OCI-M2 (cell line): ENCODE measurements around the gene ZFHX3.

Source experiments
- DNase-seq: peaks from one replicate; lab custom pipeline; 2025; ENCODE audit not compliant: unreplicated experiment; lab: John Stamatoyannopoulos, UW

The ZFHX3 gene

DNA sequence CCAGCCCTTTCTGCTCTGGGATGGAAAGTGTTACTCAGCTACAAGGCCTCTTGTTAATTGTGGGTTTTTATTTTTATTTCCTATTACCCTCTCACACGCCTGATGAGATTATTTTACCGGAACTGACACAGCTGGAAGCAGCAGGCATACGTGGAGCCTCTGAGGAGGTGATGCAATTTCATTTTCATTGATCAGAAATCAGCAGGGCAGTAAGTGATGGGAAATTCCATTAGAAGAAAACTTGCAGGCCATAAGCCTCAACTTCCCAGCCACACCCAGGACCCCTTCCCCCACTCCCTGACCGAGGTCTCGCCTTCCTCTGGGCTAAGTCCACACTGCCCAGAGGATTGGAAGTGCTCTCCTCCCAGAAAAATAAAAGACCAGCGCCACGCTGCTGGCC, 69.7 kb downstream of the ZFHX3 start:
- DNase-seq, result no peak

DNA sequence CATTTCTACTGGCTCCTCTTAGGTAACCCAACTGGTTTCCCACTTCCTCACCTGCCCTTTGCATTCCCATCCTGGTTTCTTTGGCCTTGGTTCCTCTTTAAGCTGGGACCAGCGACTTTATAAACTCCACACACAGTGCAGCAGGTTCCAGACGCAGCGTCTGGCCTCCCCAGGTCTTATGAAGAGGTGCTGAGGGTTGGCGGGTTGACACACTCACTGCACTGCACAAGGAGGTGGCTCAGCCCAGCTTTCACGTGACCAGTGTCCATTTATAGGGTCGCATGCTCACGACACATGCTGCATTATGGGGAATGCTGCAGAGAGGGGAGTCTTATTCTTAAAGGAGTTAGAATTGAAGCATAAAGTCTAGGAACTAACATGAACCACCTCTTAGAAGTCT, 70.8 kb downstream of the ZFHX3 start:
- no peak for DNase-seq

DNA sequence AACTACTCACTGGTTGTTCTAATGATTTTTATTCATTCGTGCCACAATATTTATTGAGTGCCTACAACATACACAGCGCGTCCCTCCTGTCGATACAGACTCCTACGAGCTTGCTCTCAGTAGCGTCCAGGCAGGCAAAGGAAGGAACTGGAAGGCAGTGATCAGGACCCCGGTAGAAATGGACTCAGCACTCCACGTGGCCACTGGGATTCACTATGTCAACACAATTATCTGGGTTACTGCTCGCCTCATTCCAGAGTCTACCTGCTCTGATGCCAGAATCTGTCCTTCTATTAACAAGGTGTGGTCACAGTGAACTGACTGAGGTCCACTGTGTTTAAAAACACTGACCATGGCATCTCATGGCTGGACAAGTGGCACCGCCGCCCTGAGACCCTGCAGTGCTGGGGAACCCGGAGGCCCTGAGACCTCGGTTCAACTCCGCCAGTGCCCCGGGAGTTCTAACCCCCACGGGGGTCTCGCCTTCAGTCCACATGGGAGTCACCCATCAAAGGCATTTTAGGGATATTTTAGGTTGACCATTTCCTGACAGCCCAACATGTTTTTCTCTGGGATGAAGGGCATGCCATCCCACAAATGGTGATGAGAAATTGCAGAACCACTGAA, 71.4 kb downstream of the ZFHX3 start:
- DNase-seq, result no peak

DNA sequence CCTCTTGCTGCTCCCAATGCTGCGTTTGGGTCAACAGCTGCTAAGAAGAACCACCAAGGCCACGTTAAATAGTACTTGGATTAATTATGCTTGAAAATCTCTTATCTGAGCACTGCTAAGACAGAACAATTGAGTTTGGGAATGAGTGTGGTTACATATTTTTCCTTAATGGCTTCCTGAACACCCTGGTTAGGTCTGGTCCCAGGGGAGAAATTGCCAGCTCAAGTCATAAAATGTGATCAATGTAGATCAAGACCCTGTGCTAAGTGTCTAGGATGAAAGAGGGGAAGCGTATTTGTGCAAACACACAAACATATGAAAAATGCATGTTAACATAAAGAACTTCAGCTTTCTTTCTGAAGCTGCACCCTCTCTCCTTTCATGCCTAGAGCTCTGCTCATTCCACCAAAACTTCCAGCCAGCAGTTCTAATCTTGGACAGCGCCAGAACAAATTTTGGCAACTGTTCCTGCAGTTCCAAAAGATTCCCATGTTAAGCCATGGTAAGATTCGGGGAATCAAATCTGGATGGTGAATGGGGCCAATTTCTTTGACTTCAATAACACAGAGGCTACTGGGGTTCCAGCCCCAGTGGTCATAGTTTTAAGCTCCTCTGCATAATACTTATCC, 72.0 kb downstream of the ZFHX3 start:
- DNase-seq, result no peak

DNA sequence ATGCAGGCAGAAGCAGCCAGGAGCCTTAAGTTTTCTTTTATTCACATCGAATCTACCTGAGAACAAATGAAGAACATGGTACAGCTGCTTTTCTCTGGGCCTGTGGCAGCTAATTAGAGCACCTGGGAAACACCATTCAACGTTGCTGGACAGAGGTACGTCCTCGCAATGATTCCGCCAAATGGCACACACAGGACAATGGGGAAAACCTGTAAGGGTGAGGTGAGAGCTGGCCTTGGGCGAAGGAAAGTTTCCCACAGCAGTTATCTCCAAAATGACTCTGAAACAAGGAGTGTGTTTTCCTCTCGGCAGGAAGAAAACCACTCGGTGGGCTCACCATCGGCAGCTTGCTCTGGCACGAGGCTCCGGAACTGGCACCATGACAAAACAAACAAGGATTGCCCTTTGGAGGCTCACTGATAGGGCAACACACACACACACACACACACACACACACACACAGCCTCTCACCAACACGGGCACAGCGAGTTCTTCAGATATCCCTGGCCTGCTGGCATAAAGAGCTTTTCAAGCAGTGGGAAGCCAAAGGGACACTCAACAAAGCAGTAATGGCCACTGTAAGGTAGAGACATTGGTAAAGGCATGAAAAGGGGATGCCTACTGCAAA, 73.7 kb downstream of the ZFHX3 start:
- DNase-seq, result no peak

DNA sequence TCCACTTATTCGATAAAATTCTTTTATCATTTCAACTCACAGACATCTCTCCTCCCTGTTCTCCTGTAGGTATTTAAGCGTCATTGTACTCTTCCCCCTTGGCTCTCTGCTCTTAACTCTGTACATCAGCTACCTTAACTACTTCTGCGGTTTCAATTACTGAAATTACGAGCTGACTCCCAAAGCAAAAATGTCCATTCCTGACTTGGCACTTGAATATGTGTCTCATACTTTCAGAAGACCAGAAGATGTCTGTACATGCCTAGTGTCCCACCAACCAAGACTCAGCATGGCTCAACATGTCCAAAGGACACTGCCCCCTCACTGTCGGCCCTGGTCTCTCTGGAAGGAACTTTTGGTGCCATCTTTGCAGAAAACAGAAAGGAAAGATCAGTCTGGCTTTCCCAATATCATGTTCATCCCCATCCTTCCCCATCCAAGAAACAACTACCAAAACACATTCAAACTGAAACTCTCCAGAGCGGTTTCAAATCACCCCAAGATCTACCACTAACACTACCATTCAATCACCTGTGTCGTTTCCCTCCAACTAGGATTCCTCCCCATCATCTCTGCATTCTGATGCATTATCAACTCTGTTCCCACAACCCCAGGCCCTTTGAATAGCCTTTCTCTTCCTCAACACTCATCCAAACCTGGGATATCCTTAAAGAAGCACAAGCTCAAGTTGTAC, 74.9 kb downstream of the ZFHX3 start:
- no peak for DNase-seq

DNA sequence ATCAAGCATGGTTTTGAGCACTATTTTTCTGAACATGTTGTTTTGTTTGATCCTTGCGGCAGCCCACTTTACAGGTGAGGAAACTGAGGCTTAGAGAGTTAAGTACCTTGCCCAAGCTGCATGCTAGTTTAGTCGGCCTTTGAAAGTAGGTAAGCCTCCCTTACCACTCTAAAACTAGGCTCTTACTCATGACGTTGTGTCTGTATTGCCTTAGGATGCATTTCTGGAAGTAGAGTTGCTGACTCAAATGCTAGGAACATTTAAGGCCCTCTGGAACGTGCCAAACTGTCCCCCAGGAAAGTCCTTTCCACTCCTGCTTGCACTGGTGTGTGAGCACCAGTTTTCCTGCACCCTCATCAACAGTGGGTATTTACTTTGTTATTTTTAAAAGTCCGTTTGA, 76.6 kb downstream of the ZFHX3 start:
- no peak for DNase-seq

DNA sequence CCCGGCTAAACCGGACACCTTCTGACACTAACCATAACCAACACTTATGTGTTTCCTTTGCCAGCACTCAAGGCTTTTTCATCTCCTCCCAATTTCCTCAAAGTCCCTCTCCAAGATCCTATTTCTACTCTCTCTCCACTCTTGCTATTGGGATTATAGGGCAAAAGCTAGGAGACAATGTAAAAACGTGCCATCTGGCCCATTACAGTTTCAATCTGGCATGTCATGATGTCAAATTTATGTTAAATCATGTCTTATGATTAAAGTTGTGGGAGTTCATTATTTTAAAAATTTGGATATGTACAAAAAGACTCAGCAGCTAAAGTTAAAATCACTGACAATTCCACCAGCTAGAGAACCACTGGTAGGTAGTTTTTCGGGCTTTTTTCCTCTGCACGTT, 77.3 kb downstream of the ZFHX3 start:
- no peak for DNase-seq

DNA sequence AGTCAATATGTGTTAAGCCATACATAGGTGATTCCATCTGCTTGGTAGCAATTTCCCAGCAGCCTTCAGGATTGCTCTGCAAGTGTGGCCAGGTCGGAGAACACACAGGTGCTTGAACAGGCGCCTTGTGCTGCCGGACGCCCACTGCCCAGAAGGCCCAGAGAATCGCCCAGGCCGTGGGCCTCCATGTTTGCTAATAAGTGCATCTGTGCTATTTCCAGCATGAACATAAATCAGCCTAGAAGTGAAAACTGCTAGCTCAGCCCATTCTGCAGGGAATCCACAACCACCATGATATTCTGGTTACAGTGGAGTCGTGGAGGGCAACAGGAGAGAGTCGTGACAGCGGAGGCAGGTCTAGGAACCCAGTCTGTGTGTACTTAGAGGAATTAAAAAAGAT, 78.1 kb downstream of the ZFHX3 start:
- DNase-seq, result no peak

DNA sequence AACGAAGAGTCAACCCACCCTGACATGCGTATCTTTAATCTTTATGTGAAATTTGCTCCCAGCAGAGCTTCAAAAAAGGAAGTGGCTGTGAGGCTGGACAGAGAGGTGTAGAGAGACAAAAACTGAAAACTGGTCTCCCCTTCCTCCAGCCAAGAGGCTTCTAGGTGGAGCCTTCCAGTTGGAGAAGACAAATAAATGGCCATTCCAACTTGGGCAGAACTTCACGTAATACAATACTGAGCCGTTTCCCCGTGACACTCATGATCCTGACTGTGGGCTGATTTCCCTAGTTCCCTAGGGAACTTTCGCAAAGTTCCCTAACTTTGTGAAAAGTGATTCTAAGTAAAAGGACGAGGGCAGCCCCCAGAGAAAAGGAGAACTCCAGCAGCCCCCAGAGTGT, 78.8 kb downstream of the ZFHX3 start:
- DNase-seq, result no peak

DNA sequence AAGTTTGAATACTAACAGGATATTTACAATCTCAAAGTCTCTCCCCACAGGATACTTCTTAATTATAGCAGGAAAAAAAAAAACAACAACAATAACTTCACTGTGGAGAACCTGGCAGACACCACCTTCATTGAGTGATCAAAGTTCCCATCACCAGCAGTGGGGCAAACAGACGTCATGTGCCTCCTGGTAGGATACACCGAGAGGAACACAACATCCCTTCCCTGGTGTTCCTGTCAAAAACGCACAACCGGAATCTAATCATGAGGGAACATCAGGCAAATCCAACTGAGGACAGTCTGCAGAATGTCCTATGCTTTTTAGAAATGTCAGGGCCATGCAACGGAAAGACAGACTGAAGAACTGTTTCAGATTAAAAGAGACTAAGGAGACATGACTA, 80.0 kb downstream of the ZFHX3 start:
- DNase-seq, result no peak

DNA sequence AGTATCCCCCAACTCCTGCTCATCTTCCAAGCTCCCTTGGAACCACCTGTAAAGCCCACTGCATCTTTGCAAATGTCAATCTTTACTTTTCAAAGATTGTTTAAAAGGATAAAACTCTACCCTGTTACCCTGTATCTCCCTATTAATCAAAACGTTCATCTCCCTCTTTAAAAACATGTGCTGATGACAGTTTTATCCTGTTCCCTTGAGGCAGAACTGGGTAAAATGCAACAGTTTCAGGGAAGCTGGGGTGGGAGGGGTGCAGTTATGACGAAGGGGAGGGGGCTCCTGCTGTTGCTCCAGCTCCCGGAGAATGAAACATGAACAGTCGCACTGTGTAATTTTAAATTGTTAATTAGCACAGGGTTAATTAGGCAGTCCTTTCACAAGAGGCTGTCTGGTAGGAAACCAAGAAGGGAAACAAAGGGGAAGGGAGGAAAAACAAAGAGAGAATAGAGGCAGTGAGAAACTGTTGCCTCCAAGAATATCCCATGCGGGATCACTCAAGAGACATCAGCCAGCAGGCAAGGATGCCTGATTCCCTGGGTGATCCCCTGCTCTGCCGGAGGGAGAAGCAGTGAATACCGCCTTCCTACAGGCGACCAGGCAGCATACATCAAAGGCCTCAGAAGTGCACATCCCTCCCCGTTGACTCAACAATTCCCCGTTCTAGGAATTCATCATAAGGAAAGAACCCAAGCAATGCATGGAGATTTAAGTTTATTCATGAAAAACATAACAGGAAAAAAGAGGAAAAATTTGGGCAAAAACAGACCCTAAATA, 84.2 kb downstream of the ZFHX3 start:
- no peak for DNase-seq

DNA sequence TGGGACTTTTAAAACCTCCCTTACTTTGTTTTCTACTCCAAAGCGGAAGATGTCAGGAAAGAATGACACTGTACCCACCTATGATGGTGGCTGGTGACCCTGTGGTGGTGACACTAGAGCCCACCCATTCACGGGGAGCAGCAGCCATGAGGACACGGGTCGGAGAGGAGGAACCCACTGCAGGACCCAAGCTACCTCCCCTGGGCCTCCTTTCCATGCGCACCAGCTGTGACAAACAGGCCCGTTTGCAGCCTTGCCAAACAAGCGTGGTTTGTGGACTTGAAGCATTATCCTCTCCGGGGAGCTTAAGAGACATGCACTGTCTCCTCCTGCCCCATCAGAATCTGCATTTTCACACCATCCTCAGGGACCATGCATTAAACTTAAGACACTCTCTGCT, 85.6 kb downstream of the ZFHX3 start:
- DNase-seq, result no peak

DNA sequence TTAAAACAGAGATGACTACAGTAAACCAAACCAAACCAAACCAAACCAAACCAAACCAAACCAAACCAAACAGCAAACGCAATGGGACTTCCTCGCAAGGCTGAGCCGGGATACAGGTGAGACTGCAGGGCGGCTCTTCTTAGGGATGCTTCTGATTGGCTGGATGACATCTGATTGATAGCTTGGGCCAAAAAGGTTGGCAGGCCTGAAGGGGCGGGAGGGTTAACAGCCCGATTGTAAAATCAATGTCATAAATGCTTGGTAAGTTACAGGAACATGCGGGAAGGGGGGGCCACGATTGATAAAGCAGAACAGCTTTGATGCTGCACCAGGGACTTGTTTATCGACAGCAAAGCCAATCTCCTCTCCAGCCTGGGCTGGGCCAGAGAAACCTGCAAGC, 86.1 kb downstream of the ZFHX3 start:
- DNase-seq, result no peak

DNA sequence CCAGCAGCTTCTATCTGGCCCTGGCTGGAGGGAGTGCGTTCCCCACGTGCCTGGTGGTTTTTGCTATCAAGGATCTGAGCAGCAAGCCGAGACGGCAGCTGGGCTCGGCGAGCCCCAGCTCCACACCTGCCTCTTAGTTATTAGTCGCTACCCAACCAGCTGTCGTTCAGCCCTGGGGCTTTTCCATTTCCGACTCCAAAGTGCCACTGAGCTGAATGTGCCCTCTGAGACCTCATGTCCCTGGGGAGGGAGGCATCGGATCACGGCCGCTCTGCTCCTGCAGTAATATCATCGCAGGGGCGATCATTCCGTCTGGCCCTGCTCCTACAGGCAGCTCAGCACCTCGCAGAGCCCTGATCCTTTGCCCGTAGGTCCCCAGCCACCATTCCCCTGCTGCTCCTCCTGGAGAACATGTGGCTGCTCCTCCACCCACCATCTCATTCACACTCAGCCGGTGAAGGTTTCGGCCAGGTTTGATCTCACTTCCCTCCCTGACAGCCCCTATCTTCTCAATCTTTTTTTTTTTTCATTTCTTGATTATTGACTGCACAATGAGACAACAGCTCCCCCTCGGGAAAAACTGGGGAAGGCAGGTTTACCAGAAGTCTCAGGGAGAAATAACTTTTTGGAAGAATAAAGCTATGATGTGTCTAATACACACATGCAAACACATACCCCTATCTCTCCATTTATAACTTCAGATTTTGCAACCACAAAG, 86.7 kb downstream of the ZFHX3 start:
- no peak for DNase-seq

DNA sequence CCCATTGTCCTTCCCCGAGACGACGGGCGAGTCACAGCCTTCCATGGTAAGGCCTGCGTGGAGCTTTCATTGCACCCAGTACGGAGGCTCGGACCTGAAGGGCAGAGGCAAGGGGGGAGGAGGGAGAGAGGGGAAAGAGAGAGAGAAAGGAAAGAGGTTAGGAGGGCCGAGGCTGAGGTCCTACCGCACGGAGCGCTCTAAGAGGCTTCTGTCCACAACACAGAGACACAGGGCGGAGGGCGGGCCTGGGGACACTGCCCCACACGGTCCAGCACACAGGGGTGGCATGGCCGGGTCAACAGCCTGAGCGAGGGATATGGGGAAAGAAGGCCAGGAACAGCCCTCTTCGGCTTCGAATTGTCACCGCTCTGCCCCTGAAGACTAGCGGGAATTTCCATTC, 87.8 kb downstream of the ZFHX3 start:
- DNase-seq, result no peak

DNA sequence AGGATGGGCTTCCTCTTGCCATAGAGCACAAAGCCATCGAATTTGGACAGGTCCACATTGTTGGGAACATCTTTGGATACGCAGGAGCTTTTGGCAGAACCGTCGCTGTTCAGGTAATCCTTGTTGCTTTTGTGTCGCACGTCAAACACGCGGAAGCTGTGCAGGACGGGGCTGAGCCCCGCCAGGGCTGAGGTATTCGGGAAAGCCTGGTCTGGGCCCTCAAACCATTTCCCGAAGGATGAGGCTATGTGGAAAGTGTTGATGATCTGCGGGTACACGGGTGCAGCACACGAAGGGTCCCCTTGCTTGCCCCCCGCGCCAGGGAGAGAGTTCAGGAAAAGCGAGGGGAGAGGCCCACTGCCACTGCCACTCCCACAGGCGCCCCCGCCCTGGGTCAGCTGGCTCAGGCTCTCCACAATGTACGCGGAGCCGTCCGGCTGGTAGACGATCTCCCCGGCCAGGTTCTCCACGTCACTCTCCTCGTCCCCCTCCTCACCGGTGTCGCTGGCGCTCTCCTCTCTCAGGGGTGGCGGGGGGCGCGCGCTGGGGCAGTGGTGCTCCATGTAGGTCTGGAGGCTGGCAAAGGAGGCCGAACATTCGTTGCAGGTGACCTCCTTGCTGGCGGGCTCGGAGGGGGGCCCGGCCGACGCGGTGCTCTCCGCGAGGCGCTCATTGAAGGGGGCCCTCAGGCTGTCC, 88.5 kb downstream of the ZFHX3 start:
- DNase-seq, result no peak

DNA sequence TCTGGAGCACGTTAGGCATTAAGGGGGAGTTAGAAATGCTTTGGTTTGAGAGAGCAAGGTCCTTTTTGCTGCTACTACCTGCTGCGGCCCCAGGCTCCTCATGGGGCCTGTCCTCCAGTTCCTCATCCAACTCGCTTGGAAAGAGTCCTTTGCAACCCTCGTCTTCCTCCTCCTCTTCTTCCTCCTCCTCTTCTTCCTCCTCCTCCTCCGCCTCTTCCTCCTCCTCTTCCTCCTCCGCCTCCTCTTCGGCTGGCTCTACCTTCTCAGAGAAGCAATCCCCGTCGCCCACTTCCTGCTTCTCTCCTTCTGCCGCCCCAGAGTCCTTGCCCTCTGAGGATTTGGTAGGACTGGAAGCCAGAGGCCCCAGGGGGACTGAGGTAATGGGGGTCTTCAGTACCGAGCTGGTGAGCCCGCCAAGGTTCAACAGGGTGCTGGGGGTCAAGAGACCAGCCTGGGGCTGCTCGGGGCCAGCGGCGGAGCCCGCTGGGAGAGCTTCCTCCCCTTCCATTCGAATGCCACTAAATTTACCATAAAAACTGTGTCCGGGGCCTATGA, 89.3 kb downstream of the ZFHX3 start:
- no peak for DNase-seq

DNA sequence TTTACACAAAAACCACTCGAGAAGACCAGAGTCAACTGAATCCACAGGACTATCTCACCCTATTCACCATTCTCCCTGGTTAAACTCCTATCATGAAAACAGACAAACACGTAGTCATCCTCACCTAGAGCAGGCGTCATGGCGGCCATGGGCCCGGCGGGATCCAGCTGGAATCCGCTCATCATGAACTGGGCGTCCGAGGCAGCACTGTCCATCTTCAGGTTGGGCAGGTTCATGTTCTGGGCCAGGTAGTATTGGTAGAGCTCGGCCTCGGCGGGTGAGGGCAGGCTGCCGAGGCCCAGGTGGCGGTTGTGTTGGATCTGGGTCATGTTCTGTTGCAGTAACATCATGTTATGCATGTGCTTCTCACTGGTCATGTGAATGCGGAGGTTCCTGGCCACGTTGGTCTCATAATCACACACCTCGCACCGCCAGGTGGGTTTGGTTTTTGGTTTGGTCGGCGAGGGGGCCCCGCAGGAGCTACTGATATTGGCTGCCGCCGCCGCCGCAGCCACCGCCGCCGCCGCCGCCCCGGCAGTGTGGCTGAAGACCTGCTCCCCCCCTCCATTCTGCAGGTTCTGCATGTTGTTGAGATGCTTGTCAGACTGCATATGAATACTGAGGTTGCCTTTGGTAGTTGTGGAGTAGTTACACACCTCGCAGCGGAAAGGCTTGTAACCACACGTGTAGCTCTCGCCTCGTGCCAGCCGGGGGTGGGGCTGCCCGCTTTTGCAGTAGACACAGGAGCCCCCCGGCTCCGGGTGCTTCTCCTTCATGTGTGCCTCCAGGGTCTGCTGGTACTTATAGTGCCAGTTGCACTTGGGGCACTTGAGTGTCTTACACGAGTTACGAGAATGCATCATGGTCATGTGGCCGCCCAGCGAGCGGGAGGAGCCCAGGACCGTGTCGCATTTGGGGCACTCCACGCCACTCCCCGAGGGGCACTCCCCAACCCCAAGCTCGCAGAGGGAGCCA, 90.3 kb downstream of the ZFHX3 start:
- no peak for DNase-seq
